ENCODE measurements around the gene PDLIM7.

The PDLIM7 gene

DNA sequence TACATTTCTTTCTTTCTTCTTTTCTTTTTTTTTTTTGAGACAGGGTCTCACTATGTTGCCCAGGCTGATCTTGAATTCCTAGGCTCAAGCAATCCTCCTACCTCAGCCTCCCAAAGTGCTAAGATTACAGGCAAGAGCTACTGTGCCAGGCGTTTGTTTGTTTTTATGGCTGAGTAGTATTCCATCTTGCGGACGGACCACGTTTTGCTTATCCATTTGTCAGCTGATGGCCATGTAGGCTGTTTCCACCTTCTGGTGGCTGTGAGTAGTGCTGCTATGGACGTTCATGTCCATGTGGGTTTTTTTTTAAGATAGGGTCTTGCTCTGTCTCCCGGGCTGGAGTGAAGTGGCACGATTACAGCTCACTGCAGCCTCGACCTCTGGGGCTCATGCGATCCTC lies 9.8 kb upstream of the PDLIM7 start:
- no peak for DNase-seq (ENCODE audit: low read depth in 3 of 3)

- DNase-seq (ENCODE audit: low read depth in 3 of 3): no peak
Measured at GRCh38 chr5:177505075-177505474, 7.7 kb upstream of the PDLIM7 start.

DNA sequence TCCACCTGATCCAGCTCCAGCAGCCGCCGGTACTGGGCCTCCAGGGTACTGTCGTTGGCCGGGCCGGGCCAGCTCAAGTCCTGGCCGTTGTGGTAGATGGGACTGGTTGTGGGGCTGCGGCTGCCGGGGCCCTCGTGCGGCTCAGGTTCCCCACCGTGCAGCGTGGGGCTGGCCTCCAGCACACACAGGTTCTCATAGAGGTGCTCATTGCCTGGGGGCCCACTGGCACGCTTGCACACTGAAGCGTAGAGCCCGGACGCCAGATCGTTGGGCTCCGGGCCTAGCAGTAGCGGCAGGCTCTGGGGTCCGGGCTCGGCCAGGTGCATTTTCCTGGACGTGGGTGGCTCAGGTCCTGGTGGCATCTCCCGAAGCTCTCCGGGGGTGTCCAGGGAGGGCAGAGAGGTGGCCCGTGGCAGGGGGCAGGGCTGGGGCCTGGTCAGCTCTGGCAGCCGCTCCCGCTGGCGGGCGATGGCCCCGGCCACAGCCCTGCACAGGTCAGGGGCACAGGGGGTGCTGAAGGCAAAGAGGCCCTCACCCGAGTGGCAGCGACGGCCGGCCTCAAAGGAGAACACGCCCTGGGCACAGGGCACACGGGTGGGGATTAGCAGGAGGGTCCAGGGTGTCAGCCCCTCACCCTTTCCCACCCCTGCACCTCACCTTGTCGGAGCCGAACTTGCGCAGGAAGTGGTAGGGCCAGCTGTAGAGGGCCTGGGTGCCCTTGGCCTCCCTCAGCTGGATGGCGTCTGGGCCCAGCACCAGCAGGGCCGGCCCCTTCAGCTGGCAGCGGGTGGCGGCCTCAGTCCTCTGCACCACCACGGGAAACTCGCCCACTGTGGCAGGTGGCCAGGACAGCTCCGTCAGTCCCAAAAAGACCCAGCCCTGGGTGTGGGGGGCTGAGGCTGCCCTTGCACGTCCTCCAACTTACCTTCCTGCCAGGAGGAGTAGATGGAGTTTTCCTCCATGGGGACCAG lies 7.0 kb upstream of the PDLIM7 start:
- DNase-seq (ENCODE audit: low read depth in 3 of 3): no peak

DNA sequence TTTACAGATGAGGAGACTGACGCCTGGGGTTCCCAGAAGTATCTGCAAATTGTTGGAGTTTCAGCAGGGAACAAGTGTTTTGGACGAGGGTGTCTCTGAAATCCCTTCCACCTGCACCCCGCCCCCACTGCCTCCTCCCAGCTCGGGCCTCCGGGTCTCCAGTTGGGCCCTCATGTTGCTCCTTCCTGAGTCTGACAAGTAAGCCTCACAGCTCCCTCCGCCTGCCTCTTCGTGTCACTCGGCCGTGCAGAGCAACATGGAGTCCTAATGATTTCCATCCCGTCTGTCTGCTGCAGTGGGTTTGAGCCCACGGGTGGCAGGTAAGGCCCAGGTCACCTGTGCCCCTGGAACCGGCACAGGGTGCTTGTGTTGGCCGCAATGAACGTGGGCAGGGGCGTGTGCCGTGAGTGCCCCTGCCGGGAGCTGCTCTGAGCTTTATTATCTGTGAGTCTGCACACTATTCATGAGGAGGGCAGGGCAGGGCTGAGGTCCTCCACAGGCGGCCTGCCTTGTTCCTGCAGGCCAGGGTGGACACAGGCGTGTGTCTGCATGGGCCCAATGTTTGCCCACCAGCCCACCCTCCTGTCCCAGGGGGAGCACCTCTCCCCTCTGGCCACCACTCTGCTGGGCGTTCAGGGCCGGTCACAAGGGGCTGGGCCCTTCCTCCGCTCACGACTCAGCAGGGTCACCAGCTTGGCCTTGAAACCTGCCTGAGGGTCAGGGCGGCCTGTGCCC lies 6.1 kb upstream of the PDLIM7 start:
- DNase-seq (ENCODE audit: low read depth in 3 of 3): no peak

DNA sequence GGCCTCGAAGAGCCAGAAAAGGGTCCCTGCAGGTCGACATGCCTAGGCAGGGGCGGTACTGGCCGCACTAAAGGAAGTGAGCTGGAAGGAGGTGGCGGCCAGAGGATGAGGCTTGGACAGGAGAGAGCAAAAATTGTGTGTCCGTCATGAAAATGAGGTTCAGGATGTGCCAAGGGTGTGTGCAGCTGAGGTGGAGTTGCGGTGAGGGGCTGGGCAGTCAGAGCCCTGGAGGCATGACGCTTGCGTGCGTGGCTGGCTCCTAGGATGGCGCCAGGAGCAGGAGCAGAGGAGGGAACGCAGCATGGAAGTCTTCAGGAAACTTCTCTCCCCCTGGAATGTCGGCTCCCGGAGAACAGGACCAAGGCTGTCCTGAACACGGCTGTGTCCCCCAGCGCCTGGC lies 5.5 kb upstream of the PDLIM7 start:
- no peak for DNase-seq (ENCODE audit: low read depth in 3 of 3)

- DNase-seq (ENCODE audit: low read depth in 3 of 3): no peak
Measured at GRCh38 chr5:177501874-177502678, 4.7 kb upstream of the PDLIM7 start.

DNA sequence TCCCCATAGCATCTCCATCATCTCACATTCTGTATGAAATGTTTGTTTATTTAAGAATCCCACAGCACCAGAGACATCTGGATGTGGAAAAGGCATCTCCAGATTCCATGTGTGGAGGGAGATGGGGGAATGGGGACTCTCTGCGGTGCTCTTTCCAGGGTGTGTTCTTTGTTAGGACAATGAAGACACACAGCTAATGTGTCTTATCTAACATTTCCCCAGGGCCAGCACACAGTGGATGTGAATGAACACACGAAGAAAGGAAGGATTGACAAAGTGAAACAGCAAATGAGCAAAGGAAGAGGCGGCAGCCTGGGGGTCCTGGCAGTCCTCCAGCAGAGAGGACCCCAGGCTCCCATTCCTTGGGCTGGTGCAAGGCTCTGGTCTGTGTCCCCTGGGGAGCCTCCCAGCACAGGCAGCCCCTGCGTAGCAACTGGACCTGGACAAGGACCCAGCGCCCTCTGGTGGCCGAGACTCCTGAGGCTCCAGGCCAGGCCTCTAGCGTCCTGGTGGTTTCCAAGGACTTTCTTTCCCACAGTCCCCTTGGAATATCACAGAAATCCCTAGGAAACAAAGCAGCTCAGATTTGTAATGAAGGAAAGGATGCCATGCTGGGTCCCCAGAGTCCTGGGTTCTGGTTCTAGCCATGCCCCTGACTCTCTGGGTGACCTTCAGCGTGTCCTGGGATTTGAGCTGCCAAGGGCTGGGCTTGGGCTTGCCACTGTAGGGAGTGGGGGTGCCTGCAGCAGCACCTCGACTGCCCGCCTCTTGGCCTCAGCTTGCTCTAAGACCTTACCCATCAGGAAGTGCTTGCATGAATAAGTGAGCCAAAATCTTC lies 3.5 kb upstream of the PDLIM7 start:
- peak; percentile 73 to 85 (median 77) for DNase-seq (ENCODE audit: low read depth in 3 of 3)

DNA sequence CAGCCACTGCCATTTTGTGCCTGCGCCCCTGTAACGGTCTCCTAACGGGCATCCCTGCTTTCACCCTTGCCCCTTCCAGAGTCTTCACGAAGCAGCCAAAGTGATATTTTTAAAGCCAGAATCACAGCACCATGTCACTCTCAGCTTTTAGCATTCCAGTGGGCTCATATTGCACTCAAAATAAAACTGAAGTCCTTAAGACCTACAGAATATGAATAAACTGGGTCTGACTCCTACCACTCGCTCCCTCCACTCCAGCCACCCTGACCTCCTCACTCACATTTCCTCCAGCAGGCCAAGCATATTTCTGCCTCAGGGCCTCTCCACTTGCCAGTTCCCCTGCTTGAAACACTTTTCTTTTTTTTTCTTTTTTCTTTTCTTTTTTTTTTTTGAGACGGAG lies 2.4 kb upstream of the PDLIM7 start:
- no peak for DNase-seq (ENCODE audit: low read depth in 3 of 3)

DNA sequence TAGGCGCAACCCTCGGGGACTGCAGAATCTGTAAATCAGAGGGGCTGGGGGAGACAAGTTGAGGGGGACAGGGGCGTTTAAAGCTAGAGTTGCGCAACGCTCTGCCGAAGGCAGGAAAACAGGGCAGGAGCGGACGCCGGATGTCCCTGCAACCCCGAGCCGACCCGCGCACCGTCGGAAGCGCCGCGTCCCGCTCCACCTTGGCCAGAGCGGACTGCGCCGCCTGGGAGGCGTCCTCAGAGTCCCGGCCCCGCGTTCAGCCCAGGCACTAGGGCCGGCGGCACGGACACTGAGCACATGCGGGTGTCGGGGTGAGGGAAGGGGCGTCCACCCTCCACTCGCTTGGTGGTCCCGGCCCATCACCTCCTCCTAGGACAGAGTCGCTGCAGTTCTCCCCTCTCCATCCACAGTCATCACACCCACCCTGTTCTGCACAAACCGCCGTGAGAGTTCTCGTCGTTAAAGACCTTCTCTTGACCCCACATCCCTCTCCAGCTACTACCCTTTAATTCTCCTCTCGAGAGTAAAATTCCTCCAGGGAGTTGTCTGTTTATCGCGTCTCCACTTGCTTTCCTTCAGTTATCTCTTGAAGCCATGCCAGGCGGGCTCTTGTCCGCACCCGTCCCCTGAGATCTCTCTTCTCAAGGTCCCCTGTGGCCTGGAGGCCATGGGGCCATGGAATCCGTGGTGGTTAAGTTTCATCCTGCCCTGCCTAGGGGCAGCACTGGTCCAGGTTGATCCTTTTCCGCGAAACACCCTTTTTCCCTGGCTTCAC lies 796 bp upstream of the PDLIM7 start:
- DNase-seq (ENCODE audit: low read depth in 3 of 3): no peak

DNA sequence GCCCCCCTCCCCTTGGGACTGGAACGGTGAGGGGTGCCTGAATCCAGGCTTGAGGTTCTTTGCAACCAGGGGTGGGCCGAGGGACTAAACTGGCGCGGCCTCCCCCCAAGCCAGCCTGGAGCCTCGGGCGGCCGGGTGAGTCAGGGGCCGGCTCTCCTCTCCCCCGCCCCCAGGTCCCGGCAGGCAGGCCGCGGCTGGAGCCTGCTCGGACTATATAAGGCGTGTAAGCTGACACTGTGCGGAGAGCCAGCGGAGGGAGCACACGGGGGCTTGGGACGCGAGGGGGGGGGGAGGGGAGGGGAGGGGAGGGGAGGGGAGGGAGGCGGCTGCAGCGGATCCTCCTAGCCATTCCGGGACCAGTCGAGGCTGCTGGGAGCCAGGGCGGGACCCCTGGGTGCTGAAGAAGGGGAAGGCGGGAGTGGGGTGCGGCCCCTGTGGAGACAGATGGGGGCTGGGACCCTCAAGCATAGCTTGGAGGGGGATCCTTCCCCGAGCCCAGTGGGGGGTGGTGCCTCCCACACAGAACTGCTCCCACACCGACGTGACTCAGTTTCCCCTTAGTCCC lies 595 bp downstream of the PDLIM7 start:
- no peak for DNase-seq (ENCODE audit: low read depth in 3 of 3)

GRCh38 chr5:177496070-177496726 lies 1.2 kb downstream of the PDLIM7 start:
- no peak for DNase-seq (ENCODE audit: low read depth in 3 of 3)

DNA sequence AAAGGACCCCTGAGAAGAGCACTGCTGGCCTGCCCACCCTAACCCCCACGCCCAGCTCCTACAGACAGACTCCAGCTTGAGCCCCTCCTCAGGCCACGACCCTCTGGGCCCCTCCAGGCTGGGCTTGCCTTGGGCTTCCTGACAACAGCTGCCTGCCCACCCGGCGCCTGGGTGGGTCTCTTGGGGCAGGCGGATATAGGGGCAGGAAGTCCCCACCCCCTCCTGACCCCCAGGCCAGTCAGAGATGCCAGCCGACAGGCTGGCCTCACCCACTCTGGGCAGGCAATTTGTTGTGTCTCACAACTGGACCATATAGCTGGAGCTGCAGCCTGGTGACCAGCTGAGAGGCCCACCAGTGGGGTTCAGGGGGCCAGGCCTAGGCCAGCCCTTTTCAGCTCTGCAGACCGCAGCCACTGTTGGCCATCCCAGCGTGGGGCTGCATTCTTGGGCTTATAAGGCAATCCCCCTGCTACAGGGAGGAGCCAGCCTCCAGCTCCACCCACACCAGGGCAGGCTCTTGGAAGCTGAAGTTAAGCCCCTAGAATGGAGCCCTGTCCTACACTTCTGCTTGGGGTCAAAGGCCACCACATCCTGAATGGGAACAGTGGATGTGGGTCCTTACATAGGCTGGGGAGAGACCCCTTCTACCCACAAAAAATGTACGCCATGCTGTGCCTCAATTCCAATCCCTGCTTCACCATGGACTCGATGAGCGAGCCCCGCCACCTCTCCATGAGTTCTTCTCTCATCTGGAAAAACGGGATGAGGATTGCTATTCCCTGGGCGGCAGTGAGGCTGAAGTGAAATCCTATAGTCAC lies 2.0 kb downstream of the PDLIM7 start:
- no peak for DNase-seq (ENCODE audit: low read depth in 3 of 3)

- DNase-seq (ENCODE audit: low read depth in 3 of 3): no peak
Measured at GRCh38 chr5:177494346-177495195, 2.8 kb downstream of the PDLIM7 start.

GRCh38 chr5:177493795-177494345 lies 3.5 kb downstream of the PDLIM7 start:
- no peak for DNase-seq (ENCODE audit: low read depth in 3 of 3)

- DNase-seq (ENCODE audit: low read depth in 3 of 3): no peak
Measured at GRCh38 chr5:177492841-177493240, 4.6 kb downstream of the PDLIM7 start.

DNA sequence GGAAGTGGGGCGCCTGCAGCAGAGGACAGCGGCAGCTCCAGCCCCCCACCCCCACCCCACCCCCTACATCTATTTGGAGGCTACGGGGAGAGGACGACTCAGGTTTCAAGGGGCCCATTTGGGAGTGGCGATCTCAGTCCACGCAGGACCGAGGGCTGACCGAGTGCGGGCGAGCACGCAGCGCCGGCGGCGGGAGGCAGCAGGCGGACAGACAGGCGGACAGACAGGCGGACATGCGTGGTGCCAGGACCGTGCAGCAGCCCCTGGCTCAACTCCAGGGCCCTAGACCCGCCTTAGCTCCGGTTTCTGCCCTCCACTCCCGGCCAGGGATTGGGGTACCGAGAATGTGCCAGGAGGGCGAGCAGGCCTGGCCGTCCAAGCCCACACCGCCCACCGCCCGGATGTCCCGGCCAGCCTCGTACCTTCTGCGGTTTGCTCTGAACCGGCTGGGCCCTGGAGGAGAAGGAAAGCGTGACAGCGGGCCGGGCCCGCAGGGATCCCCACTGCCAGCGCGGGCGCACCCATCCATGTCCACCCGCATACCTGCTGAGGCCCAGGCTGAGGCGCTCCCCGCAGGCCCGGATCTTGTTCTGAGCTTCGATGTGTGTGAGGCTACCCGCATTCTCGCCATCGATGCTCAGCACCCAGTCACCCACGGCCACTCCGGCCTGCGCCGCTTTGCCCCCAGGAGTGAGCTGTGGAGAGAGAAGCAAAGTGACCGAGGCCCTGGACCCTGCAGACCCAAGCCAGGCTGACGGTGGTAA lies 5.2 kb downstream of the PDLIM7 start:
- no peak for DNase-seq (ENCODE audit: low read depth in 3 of 3)

Data from stimulated activated CD4-positive, alpha-beta T cell treated with anti-CD3 and anti-CD28 coated beads, TNF-alpha, amount 100 ng/mL, for 24 hours (primary cell).